ENCODE measurements around the gene CCR7. TPM values are rescaled to one million over a fixed set of nuclear protein-coding genes. Genes with fewer than 3 reads are reported as not detected.

Gene CCR7
- total RNA-seq, 4 donors from 2014 or later, result 0.11 TPM; not detected in 3

- Histone ChIP-seq H3K36me3 (no peaks in the 10 kb centered on the region), H3K27me3 (peaks cover 14 to 21% (median 19%) of the 10 kb centered on the region in 3 donors), H3K4me1 (no peaks in the 10 kb centered on the region), H3K4me3 (no peak overlapping the region), H3K9me3 (no peaks in the 10 kb centered on the region), H3K27ac (no peak overlapping the region)
- intact Hi-C loops (cut with DNase I; ENCODE audit: low total_unique reads), result no loop called here
- no peak for ATAC-seq
- no peak for TF ChIP-seq POLR2A (IDR thresholded peaks at IDR 0.05)
- TF ChIP-seq, protein P1, sequence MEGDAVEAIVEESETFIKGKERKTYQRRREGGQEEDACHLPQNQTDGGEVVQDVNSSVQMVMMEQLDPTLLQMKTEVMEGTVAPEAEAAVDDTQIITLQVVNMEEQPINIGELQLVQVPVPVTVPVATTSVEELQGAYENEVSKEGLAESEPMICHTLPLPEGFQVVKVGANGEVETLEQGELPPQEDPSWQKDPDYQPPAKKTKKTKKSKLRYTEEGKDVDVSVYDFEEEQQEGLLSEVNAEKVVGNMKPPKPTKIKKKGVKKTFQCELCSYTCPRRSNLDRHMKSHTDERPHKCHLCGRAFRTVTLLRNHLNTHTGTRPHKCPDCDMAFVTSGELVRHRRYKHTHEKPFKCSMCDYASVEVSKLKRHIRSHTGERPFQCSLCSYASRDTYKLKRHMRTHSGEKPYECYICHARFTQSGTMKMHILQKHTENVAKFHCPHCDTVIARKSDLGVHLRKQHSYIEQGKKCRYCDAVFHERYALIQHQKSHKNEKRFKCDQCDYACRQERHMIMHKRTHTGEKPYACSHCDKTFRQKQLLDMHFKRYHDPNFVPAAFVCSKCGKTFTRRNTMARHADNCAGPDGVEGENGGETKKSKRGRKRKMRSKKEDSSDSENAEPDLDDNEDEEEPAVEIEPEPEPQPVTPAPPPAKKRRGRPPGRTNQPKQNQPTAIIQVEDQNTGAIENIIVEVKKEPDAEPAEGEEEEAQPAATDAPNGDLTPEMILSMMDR (IDR thresholded peaks at IDR 0.05 in 4 of 5, conservative IDR thresholded peaks at IDR 0.05 in 1 of 5), result no peak
- no peak for DNase-seq
- in situ Hi-C loops (cut with MboI; ENCODE audit: low sequenced_read_pairs in 4 of 4), result loop anchor here in 2 of 4 donors (10.0 to 25.0 kb wide), 2 partner anchors 182 to 1050 kb away; partner anchors contain the start of gene KRT28 (in 2 of the 2)
Observed at GRCh38 chr17:40612599-40613244, 47.5 kb upstream of the CCR7 start.

DNA sequence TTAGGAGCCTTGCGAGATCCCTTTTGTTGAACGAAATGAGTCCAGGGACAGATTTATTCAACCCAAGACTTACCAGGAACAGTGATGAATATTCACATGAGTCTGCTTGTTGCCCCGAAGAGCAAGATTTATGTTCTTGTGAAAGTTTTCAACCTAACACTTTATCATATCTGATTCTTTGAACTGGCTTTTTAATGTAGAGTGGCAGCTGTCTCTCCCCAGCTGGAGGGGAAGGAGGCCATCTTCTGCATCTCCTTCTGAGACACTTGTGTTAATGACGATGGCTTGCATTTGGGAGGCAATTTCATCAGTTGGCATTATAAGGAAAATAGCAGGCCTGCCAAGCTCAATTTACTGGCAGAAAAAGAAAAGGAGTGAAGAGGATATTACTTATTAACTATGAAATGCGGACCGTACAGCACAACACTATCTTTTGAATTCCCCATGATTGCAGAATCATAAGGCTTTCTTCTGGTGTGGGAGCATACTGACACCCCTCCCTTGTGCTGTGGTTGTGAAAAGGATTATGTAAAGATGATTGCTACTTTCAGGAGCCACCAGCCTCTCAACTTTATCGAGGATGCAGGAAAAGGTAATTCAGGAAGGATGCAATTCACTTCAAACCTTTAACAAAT is 46.7 kb upstream of the CCR7 start:
- no peak for ATAC-seq
- in situ Hi-C loops (cut with MboI; ENCODE audit: low sequenced_read_pairs in 4 of 4) (loop anchor here in 2 of 4 donors (10.0 to 25.0 kb wide), 2 partner anchors 183 to 1050 kb away; partner anchors contain the start of gene KRT28 (in 2 of the 2)), intact Hi-C loops (cut with DNase I; ENCODE audit: low total_unique reads) (no loop called here)

GRCh38 chr17:40610359-40610758 is 45.1 kb upstream of the CCR7 start:
- Histone ChIP-seq H3K36me3 (no peaks in the 10 kb centered on the region), H3K4me3 (no peak overlapping the region), H3K9me3 (no peaks in the 10 kb centered on the region), H3K27ac (no peak overlapping the region), H3K27me3 (peaks cover 0 to 13% (median 6%) of the 10 kb centered on the region in 3 donors), H3K4me1 (no peaks in the 10 kb centered on the region)
- intact Hi-C loops (cut with DNase I; ENCODE audit: low total_unique reads) (no loop called here), in situ Hi-C loops (cut with MboI; ENCODE audit: low sequenced_read_pairs in 4 of 4) (loop anchor here in 2 of 4 donors (10.0 to 25.0 kb wide), 2 partner anchors 184 to 1052 kb away; partner anchors contain the start of gene KRT28 (in 2 of the 2))
- no peak for ATAC-seq
- DNase-seq, result no peak
- no peak for TF ChIP-seq POLR2A (IDR thresholded peaks at IDR 0.05)

More for the DNA sequence above, 46.7 kb upstream of the CCR7 start:
- Histone ChIP-seq H3K4me3 (no peak overlapping the region), H3K9me3 (no peaks in the 10 kb centered on the region), H3K27ac (no peak overlapping the region), H3K36me3 (no peaks in the 10 kb centered on the region), H3K27me3 (peaks cover 7 to 14% (median 14%) of the 10 kb centered on the region in 3 donors), H3K4me1 (no peaks in the 10 kb centered on the region)
- no peak for DNase-seq
- TF ChIP-seq POLR2A (IDR thresholded peaks at IDR 0.05), result no peak
- TF ChIP-seq, protein P1 (IDR thresholded peaks at IDR 0.05 in 4 of 5, conservative IDR thresholded peaks at IDR 0.05 in 1 of 5), result no peak

GRCh38 chr17:40608061-40608581 is 42.8 kb upstream of the CCR7 start:
- Histone ChIP-seq H3K4me3 (no peak overlapping the region), H3K4me1 (no peaks in the 10 kb centered on the region), H3K36me3 (no peaks in the 10 kb centered on the region), H3K27me3 (no peaks in the 10 kb centered on the region), H3K9me3 (no peaks in the 10 kb centered on the region), H3K27ac (no peak overlapping the region)
- ATAC-seq (no peak), DNase-seq (no peak)
- intact Hi-C loops (cut with DNase I; ENCODE audit: low total_unique reads) (no loop called here), in situ Hi-C loops (cut with MboI; ENCODE audit: low sequenced_read_pairs in 4 of 4) (loop anchor here in 1 of 4 donors (25.0 kb wide), 1 partner anchor 1054 kb away; no protein-coding TSS in a partner anchor)
- TF ChIP-seq, protein P1 (IDR thresholded peaks at IDR 0.05 in 4 of 5, conservative IDR thresholded peaks at IDR 0.05 in 1 of 5), result no peak
- no peak for TF ChIP-seq POLR2A (IDR thresholded peaks at IDR 0.05)

GRCh38 chr17:40607641-40608040 is 42.4 kb upstream of the CCR7 start:
- no peak for ATAC-seq
- DNase-seq, result no peak
- no peak overlapping the region for H3K4me3 ChIP-seq
- TF ChIP-seq POLR2A (IDR thresholded peaks at IDR 0.05), result no peak
- TF ChIP-seq, protein P1 (IDR thresholded peaks at IDR 0.05 in 4 of 5, conservative IDR thresholded peaks at IDR 0.05 in 1 of 5), result no peak
- intact Hi-C loops (cut with DNase I; ENCODE audit: low total_unique reads) (no loop called here), in situ Hi-C loops (cut with MboI; ENCODE audit: low sequenced_read_pairs in 4 of 4) (loop anchor here in 1 of 4 donors (25.0 kb wide), 1 partner anchor 1055 kb away; no protein-coding TSS in a partner anchor)
- no peaks in the 10 kb centered on the region for H3K4me1 ChIP-seq
- no peak overlapping the region for H3K27ac ChIP-seq
- H3K9me3 ChIP-seq, result no peaks in the 10 kb centered on the region
- no peaks in the 10 kb centered on the region for H3K27me3 ChIP-seq
- H3K36me3 ChIP-seq, result no peaks in the 10 kb centered on the region

Measured in gastrocnemius medialis (tissue), 4 donors.